ENCODE measurements around the gene ANK2. TPM values are rescaled to one million over a fixed set of nuclear protein-coding genes. Genes with fewer than 3 reads are reported as not detected.

Gene ANK2
- total RNA-seq, 2 experiments from 2014 or later = 1.7 to 3.2 TPM

GRCh38 chr4:113411496-113411938 is 362.1 kb downstream of the ANK2 start:
- no peak for DNase-seq
- peaks cover 5% of the 10 kb centered on the region for H3K27me3 Mint-ChIP-seq
- ATAC-seq = no peak
- H3K9me3 Mint-ChIP-seq = no peaks in the 10 kb centered on the region
- ChIA-PET POLR2A (interaction anchor here (0.9 kb wide), 1 partner anchor 332 kb away, joined by 3 read pairs; no protein-coding TSS in a partner anchor), CTCF (interaction anchor here (1.2 kb wide), 1 partner anchor 16 kb away, joined by 4 read pairs; no protein-coding TSS in a partner anchor)
- no peak overlapping the region for H3K27ac Mint-ChIP-seq
- TF ChIP-seq CTCF (IDR thresholded peaks at IDR 0.05) = no peak
- H3K36me3 Mint-ChIP-seq (ENCODE audit: low read depth) = no peaks in the 10 kb centered on the region
- no peak overlapping the region for H3K4me3 Mint-ChIP-seq
- H3K4me1 Mint-ChIP-seq (ENCODE audit: low read depth) = peaks cover 4% of the 10 kb centered on the region
- intact Hi-C loops (cut with micrococcal nuclease) = no loop called here

GRCh38 chr4:113419631-113420030 is 370.2 kb downstream of the ANK2 start:
- H3K4me3 Mint-ChIP-seq = no peak overlapping the region

GRCh38 chr4:113420938-113421337 is 371.5 kb downstream of the ANK2 start:
- H3K9me3 Mint-ChIP-seq = peaks cover 23% of the 10 kb centered on the region
- intact Hi-C loops (cut with micrococcal nuclease) = no loop called here
- POLR2A ChIA-PET = no interaction called here
- DNase-seq (no peak), ATAC-seq (no peak)
- H3K36me3 Mint-ChIP-seq (ENCODE audit: low read depth) = peaks cover 3% of the 10 kb centered on the region
- CTCF ChIA-PET = no interaction called here
- H3K4me3 Mint-ChIP-seq = no peak overlapping the region
- TF ChIP-seq CTCF (IDR thresholded peaks at IDR 0.05) = no peak
- no peaks in the 10 kb centered on the region for H3K4me1 Mint-ChIP-seq (ENCODE audit: low read depth)
- peaks cover 6% of the 10 kb centered on the region for H3K27me3 Mint-ChIP-seq
- H3K27ac Mint-ChIP-seq = no peak overlapping the region

More at GRCh38 chr4:113419631-113420030, 370.2 kb downstream of the ANK2 start:
- Mint-ChIP-seq H3K27ac (no peak overlapping the region), H3K9me3 (peaks cover 21% of the 10 kb centered on the region), H3K4me1 (ENCODE audit: low read depth) (no peaks in the 10 kb centered on the region), H3K36me3 (ENCODE audit: low read depth) (peaks cover 3% of the 10 kb centered on the region), H3K27me3 (peaks cover 6% of the 10 kb centered on the region)
- CTCF ChIA-PET = no interaction called here
- POLR2A ChIA-PET = no interaction called here
- DNase-seq (no peak), ATAC-seq (no peak)
- intact Hi-C loops (cut with micrococcal nuclease) = no loop called here
- TF ChIP-seq CTCF (IDR thresholded peaks at IDR 0.05) = no peak

- no peak for DNase-seq
- CTCF ChIA-PET = no interaction called here
- Mint-ChIP-seq H3K27ac (no peak overlapping the region), H3K4me3 (no peak overlapping the region), H3K27me3 (no peaks in the 10 kb centered on the region), H3K36me3 (ENCODE audit: low read depth) (peaks cover 3% of the 10 kb centered on the region), H3K9me3 (peaks cover 20% of the 10 kb centered on the region), H3K4me1 (ENCODE audit: low read depth) (no peaks in the 10 kb centered on the region)
- intact Hi-C loops (cut with micrococcal nuclease) = no loop called here
- no peak for TF ChIP-seq CTCF (IDR thresholded peaks at IDR 0.05)
- POLR2A ChIA-PET = no interaction called here
- ATAC-seq = no peak
Observed at GRCh38 chr4:113423631-113424030, 374.2 kb downstream of the ANK2 start.

- POLR2A ChIA-PET = no interaction called here
- CTCF ChIA-PET = interaction anchor here (1.6 kb wide), 1 partner anchor 38 kb away, joined by 3 read pairs; no protein-coding TSS in a partner anchor
Observed at GRCh38 chr4:113433116-113433515, 383.7 kb downstream of the ANK2 start.

More at GRCh38 chr4:113433116-113433515, 383.7 kb downstream of the ANK2 start:
- Mint-ChIP-seq H3K36me3 (ENCODE audit: low read depth) (no peaks in the 10 kb centered on the region), H3K4me3 (no peak overlapping the region), H3K27me3 (peaks cover 7% of the 10 kb centered on the region), H3K4me1 (ENCODE audit: low read depth) (peaks cover 13% of the 10 kb centered on the region), H3K27ac (no peak overlapping the region), H3K9me3 (peaks cover 5% of the 10 kb centered on the region)
- intact Hi-C loops (cut with micrococcal nuclease) = no loop called here
- TF ChIP-seq CTCF (IDR thresholded peaks at IDR 0.05) = no peak
- ATAC-seq = no peak
- no peak for DNase-seq

Small RNA genes within 50 kb of the gene (microRNA-seq; reads per million reads assigned to microRNA genes)
- gene MIR1243 (ENCODE audit: borderline microRNAs expressed, borderline replicate concordance) (not detected), gene MIR8082 (ENCODE audit: borderline microRNAs expressed, borderline replicate concordance) (not detected)

Measured in activated CD8-positive, alpha-beta T cell treated with anti-CD3 and anti-CD28 coated beads for 36 hours (primary cell).